ENCODE data around the gene ABCC12. TPM values are rescaled to one million over a fixed set of nuclear protein-coding genes. Genes with fewer than 3 reads are reported as not detected.
A peak's percentile ranks its signal among the peaks of the same experiment; 100 is the strongest.

Gene ABCC12
- polyA plus RNA-seq, 2 of the 4 experiments (the other 2 are of a cell fraction), result 0.23 TPM; not detected in 1

DNA sequence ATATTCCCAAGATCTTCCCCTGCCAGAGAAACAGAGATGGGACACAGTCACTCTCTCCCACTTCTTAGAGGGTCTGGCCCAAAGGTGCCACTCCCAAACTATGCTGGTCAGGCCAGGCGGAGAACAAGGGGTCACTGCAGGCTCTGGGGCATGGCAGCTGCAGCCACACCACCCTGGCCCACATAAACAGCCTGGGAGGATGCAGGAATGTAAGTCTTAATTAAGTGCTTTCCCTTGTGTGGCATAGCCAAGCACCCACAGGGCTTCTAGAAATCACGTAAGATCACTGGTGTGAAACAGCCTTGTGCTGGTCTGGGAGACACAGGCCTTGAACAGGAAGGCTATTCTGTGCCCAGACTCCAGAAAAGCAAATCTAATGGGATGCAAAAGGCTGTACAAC, 31.5 kb downstream of the ABCC12 start:
- TF ChIP-seq, protein P1, sequence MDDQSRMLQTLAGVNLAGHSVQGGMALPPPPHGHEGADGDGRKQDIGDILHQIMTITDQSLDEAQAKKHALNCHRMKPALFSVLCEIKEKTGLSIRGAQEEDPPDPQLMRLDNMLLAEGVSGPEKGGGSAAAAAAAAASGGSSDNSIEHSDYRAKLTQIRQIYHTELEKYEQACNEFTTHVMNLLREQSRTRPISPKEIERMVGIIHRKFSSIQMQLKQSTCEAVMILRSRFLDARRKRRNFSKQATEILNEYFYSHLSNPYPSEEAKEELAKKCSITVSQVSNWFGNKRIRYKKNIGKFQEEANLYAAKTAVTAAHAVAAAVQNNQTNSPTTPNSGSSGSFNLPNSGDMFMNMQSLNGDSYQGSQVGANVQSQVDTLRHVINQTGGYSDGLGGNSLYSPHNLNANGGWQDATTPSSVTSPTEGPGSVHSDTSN (IDR thresholded peaks at IDR 0.05), result no peak
- TF ChIP-seq FOSL2 (IDR thresholded peaks at IDR 0.05), result no peak
- TF ChIP-seq FOSL2 (CRISPR knock-in tag; IDR thresholded peaks at IDR 0.05), result no peak
- ChIA-PET POLR2A (interaction anchor here (0.5 kb wide), 1 partner anchor 34 kb away, joined by 3 read pairs; no protein-coding TSS in a partner anchor), CTCF (interaction anchor here (0.9 to 2.6 kb wide), 7 partner anchors 9 to 982 kb away, joined by 3 to 9 read pairs (median 4); no protein-coding TSS in a partner anchor)
- Histone ChIP-seq H3K27ac (peak overlapping the region; percentile 89 to 90), H3K4me1 (peaks cover 63% of the 10 kb centered on the region), H3K9me3 (no peaks in the 10 kb centered on the region), H3K4me2 (peak overlapping the region; percentile 67; the same call in 2 of the 3 replicates), H3K4me3 (no peak overlapping the region)
- FAIRE-seq (no peak), DNase-seq (ENCODE audit: low read depth in 1 of 2, low spot score in 1 of 2) (no peak), ATAC-seq (no peak)
- 100% methylated on average over 2 of the region's 2 CpGs for WGBS (ENCODE audit: missing lambda C conversion rate)

DNA sequence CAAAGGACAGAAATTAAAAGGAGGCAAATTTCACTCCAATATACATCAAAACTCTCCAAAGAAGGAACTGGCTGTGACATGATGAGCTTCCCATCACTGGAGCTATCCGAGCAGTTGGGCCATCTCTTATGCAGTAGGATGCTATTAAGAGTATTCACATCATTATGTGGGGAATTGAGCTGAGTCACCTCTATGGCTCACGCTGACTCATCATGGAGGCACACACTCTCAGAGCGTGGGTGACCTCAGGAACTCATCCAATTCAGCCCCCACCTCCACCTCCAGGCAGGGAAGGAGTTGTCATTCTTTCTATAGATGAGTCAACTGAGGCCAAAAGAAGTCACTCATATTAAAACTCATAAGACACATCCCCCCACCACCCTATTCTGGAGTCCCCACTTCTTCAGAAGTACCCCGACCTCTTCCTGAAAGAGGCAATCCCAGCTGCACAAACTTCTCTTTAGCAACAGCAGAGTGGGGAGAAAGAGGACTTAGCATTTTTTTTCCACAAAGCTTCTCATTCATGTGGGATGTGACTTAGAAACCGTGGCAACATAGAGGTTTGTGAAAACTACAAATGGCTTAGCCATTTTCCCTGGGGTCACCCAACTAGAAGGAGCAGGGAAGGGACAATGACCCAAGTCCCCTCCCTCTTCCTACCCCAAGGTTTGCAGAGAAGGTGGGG, 32.5 kb downstream of the ABCC12 start:
- WGBS (ENCODE audit: missing lambda C conversion rate), result 1% methylated on average over 5 of the region's 5 CpGs
- no peaks in the 10 kb centered on the region for H3K9me3 ChIP-seq
- peak overlapping the region; percentile 67 for H3K4me2 ChIP-seq
- CTCF ChIA-PET, result interaction anchor here (0.7 to 2.6 kb wide), 10 partner anchors 9 to 981 kb away, joined by 3 to 9 read pairs (median 4); no protein-coding TSS in a partner anchor
- ATAC-seq (peak; percentile 82 to 85), DNase-seq (ENCODE audit: low read depth in 1 of 2, low spot score in 1 of 2) (peak; percentile 94 to 96), FAIRE-seq (peak; percentile 98)
- H3K27ac ChIP-seq, result peak overlapping the region; percentile 89 to 90
- H3K4me1 ChIP-seq, result peaks cover 53% of the 10 kb centered on the region
- POLR2A ChIA-PET, result interaction anchor here (0.9 to 1.5 kb wide), 4 partner anchors 11 to 980 kb away, joined by 3 to 6 read pairs (median 5); partner anchors contain the start of genes ITFG1, NETO2 and PHKB
- H3K4me3 ChIP-seq, result no peak overlapping the region
- no peak for TF ChIP-seq BHLHE40 (IDR thresholded peaks at IDR 0.05; ENCODE audit: low read depth, low read length)
- TF ChIP-seq CHD4 (IDR thresholded peaks at IDR 0.05; ENCODE audit: borderline replicate concordance), result no peak
- no peak for TF ChIP-seq ZNF302 (CRISPR knock-in tag; IDR thresholded peaks at IDR 0.05)
- TF ChIP-seq PHF8 (IDR thresholded peaks at IDR 0.05; ENCODE audit: borderline replicate concordance, low read depth), result no peak
- TF ChIP-seq RFX5 (IDR thresholded peaks at IDR 0.05), result no peak
- no peak for TF ChIP-seq CBX8 (IDR thresholded peaks at IDR 0.05)
- peak; percentile 99 for TF ChIP-seq MAFK (IDR thresholded peaks at IDR 0.05; ENCODE audit: partially characterized antibody)
- TF ChIP-seq GATA3 (IDR thresholded peaks at IDR 0.05; ENCODE audit: borderline replicate concordance), result peak; percentile 92
- TF ChIP-seq, protein P2, sequence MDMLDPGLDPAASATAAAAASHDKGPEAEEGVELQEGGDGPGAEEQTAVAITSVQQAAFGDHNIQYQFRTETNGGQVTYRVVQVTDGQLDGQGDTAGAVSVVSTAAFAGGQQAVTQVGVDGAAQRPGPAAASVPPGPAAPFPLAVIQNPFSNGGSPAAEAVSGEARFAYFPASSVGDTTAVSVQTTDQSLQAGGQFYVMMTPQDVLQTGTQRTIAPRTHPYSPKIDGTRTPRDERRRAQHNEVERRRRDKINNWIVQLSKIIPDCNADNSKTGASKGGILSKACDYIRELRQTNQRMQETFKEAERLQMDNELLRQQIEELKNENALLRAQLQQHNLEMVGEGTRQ (IDR thresholded peaks at IDR 0.05), result no peak
- TF ChIP-seq POLR2A (IDR thresholded peaks at IDR 0.05; ENCODE audit: low read length), result no peak
- no peak; the same call in 1 of the 2 replicates for TF ChIP-seq MYC (IDR thresholded peaks at IDR 0.05; ENCODE audit: borderline replicate concordance, low read length)
- TF ChIP-seq EP300 (IDR thresholded peaks at IDR 0.05), result peak; percentile 82 to 84; a peak in 3 of 5 replicates
- no peak for TF ChIP-seq KDM5A (IDR thresholded peaks at IDR 0.05)
- TF ChIP-seq CBX2 (IDR thresholded peaks at IDR 0.05; ENCODE audit: borderline replicate concordance, low read depth), result no peak
- TF ChIP-seq, protein P3, sequence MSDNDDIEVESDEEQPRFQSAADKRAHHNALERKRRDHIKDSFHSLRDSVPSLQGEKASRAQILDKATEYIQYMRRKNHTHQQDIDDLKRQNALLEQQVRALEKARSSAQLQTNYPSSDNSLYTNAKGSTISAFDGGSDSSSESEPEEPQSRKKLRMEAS (IDR thresholded peaks at IDR 0.05), result peak; percentile 87
- TF ChIP-seq RNF2 (IDR thresholded peaks at IDR 0.05; ENCODE audit: borderline replicate concordance, low read depth), result no peak
- TF ChIP-seq, protein P4, sequence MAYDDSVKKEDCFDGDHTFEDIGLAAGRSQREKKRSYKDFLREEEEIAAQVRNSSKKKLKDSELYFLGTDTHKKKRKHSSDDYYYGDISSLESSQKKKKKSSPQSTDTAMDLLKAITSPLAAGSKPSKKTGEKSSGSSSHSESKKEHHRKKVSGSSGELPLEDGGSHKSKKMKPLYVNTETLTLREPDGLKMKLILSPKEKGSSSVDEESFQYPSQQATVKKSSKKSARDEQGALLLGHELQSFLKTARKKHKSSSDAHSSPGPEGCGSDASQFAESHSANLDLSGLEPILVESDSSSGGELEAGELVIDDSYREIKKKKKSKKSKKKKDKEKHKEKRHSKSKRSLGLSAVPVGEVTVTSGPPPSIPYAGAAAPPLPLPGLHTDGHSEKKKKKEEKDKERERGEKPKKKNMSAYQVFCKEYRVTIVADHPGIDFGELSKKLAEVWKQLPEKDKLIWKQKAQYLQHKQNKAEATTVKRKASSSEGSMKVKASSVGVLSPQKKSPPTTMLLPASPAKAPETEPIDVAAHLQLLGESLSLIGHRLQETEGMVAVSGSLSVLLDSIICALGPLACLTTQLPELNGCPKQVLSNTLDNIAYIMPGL (CRISPR knock-in tag; IDR thresholded peaks at IDR 0.05; ENCODE audit: borderline replicate concordance), result no peak
- TF ChIP-seq, protein P5, sequence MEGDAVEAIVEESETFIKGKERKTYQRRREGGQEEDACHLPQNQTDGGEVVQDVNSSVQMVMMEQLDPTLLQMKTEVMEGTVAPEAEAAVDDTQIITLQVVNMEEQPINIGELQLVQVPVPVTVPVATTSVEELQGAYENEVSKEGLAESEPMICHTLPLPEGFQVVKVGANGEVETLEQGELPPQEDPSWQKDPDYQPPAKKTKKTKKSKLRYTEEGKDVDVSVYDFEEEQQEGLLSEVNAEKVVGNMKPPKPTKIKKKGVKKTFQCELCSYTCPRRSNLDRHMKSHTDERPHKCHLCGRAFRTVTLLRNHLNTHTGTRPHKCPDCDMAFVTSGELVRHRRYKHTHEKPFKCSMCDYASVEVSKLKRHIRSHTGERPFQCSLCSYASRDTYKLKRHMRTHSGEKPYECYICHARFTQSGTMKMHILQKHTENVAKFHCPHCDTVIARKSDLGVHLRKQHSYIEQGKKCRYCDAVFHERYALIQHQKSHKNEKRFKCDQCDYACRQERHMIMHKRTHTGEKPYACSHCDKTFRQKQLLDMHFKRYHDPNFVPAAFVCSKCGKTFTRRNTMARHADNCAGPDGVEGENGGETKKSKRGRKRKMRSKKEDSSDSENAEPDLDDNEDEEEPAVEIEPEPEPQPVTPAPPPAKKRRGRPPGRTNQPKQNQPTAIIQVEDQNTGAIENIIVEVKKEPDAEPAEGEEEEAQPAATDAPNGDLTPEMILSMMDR (IDR thresholded peaks at IDR 0.05), result no peak
- TF ChIP-seq TP53 (CRISPR knock-in tag; IDR thresholded peaks at IDR 0.05), result no peak
- TF ChIP-seq, protein P6, sequence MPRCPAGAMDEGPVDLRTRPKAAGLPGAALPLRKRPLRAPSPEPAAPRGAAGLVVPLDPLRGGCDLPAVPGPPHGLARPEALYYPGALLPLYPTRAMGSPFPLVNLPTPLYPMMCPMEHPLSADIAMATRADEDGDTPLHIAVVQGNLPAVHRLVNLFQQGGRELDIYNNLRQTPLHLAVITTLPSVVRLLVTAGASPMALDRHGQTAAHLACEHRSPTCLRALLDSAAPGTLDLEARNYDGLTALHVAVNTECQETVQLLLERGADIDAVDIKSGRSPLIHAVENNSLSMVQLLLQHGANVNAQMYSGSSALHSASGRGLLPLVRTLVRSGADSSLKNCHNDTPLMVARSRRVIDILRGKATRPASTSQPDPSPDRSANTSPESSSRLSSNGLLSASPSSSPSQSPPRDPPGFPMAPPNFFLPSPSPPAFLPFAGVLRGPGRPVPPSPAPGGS (IDR thresholded peaks at IDR 0.05), result peak; percentile 67; the same call in 1 of the 3 replicates
- TF ChIP-seq HDAC2 (IDR thresholded peaks at IDR 0.05), result no peak
- TF ChIP-seq ESRRA (IDR thresholded peaks at IDR 0.05; ENCODE audit: borderline replicate concordance, low read length), result no peak
- TF ChIP-seq, protein P7, sequence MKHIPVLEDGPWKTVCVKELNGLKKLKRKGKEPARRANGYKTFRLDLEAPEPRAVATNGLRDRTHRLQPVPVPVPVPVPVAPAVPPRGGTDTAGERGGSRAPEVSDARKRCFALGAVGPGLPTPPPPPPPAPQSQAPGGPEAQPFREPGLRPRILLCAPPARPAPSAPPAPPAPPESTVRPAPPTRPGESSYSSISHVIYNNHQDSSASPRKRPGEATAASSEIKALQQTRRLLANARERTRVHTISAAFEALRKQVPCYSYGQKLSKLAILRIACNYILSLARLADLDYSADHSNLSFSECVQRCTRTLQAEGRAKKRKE (CRISPR knock-in tag; IDR thresholded peaks at IDR 0.05; ENCODE audit: low read depth), result 0 out of 2 replicates have a peak, but pooled peaks have one; percentile 9
- no peak for TF ChIP-seq RCOR1 (IDR thresholded peaks at IDR 0.05; ENCODE audit: low read depth, low read length)
- TF ChIP-seq EHF (CRISPR knock-in tag; IDR thresholded peaks at IDR 0.05), result peak; percentile 52; the same call in 1 of the 2 replicates
- no peak for TF ChIP-seq TFCP2L1 (CRISPR knock-in tag; IDR thresholded peaks at IDR 0.05)

All from A549 (cell line).